HepG2 (cell line): ENCODE data around the gene TMTC3. TPM values are rescaled to one million over a fixed set of nuclear protein-coding genes. Genes with fewer than 3 reads are reported as not detected.

Experiments
- ATAC-seq: fragments of 200-7000 bp; cut with Tn5 transposase; 3 replicates; pipeline ENCODE4 v1.9.1; 2020; ENCODE audit warnings: mild to moderate bottlenecking, moderate library complexity
- BruUV-seq: library from RNA; stranded (reverse); fragments of 400-500 nt; replicated peaks from 2 replicates; lab custom pipeline; 2021; lab: Mats Ljungman, UMichigan
- CTCF ChIA-PET: fragments of 300-600 bp; formaldehyde crosslinking; extraction: SDS; loops from one replicate; lab custom pipeline; 2021; ENCODE audit warnings: low total read pairs, inconsistent platforms, low intra/inter-chr PET ratio; lab: Yijun Ruan, JAX
- POLR2A ChIA-PET: fragments of 350-600 bp; sonication (Branson Sonifier 250); formaldehyde crosslinking; loops from one replicate; lab custom pipeline; 2020; ENCODE audit warnings: antibody characterized with exemption, inconsistent platforms; lab: Yijun Ruan, JAX
- DNase-seq: peaks from one replicate; pipeline ENCODE4 v3.0.0-alpha.2; 2015; ENCODE audit warnings: low spot score
- FAIRE-seq: peaks from 3 replicates; lab custom pipeline; 2011; peaks lifted over from hg19 to GRCh38; lab: Jason Lieb, UNC
- H2AFZ ChIP-seq: one replicate; pipeline ENCODE4 v1.6.1; 2011; ENCODE audit warnings: low read length, inconsistent platforms
- H3K27ac ChIP-seq: fragments of 300-600 bp; 3 replicates; pipeline ENCODE4 v1.8.0; 2011; ENCODE audit warnings: mixed run types, mild to moderate bottlenecking, mixed read lengths, low read length, inconsistent platforms; ENCODE audit not compliant: insufficient read depth; ENCODE audit errors: extremely low read length
- H3K27me3 ChIP-seq, 2 experiments: fragments of 200-600 bp in 1 of 2; 2 replicates in 1 of 2; 3 replicates in 1 of 2; pipeline versions ENCODE4 v1.6.0 to v1.8.0; 2011; ENCODE audit warnings: low read length in 2 of 2, mild to moderate bottlenecking in 2 of 2, moderate library complexity in 2 of 2, inconsistent platforms in 1 of 2; ENCODE audit not compliant: insufficient read depth in 2 of 2, control insufficient read depth in 1 of 2
- H3K36me3 ChIP-seq, 2 experiments: fragments of 200-600 bp in 1 of 2; replicated peaks in 1 of 2; 2 replicates in 1 of 2; 3 replicates in 1 of 2; pipeline versions ENCODE4 v1.5.1 to v1.8.0; 2011; ENCODE audit warnings: low read length in 2 of 2, inconsistent platforms in 1 of 2; ENCODE audit not compliant: insufficient read depth in 2 of 2, control insufficient read depth in 1 of 2
- H3K4me1 ChIP-seq: 2 replicates; pipeline ENCODE4 v1.5.1; 2012; ENCODE audit warnings: low read length, inconsistent platforms; ENCODE audit not compliant: insufficient read depth
- H3K4me2 ChIP-seq: 2 replicates; pipeline ENCODE4 v1.6.0; 2011; ENCODE audit warnings: low read depth, low read length, inconsistent platforms
- H3K4me3 ChIP-seq, 3 experiments: fragments of 200-600 bp in 1 of 3; sonication (generic), shearing (Covaris generic) in 1 of 3; replicated peaks in 1 of 3; 2 replicates each; pipeline ENCODE4 v1.5.1; 2011 to 2016; ENCODE audit warnings: low read length in 3 of 3, inconsistent platforms in 2 of 3, low read depth in 2 of 3, mild to moderate bottlenecking in 2 of 3, control low read depth in 1 of 3, mixed read lengths in 1 of 3; ENCODE audit not compliant: insufficient read depth in 1 of 3
- H3K79me2 ChIP-seq: one replicate; pipeline ENCODE4 v1.6.1; 2011; ENCODE audit warnings: low read length, inconsistent platforms; ENCODE audit not compliant: insufficient read depth
- H3K9ac ChIP-seq: 2 replicates; pipeline ENCODE4 v1.6.0; 2011; ENCODE audit warnings: mild to moderate bottlenecking, low read depth, low read length, inconsistent platforms; ENCODE audit not compliant: insufficient read depth
- H3K9me3 ChIP-seq: 2 replicates; pipeline ENCODE4 v1.5.1; 2012; ENCODE audit warnings: mild to moderate bottlenecking, low read length
- H4K20me1 ChIP-seq: 2 replicates; pipeline ENCODE4 v1.6.0; 2011; ENCODE audit warnings: inconsistent platforms, mild to moderate bottlenecking, low read length, moderate library complexity; ENCODE audit not compliant: insufficient read depth
- GZF1 ChIP-seq: sonication (generic); formaldehyde crosslinking; IDR thresholded peaks from 2 replicates; pipeline ENCODE4 v1.5.1; 2020; ENCODE audit warnings: mild to moderate bottlenecking, missing genetic modification reagents
- HNRNPUL1 ChIP-seq: fragments of 200-400 bp; formaldehyde crosslinking; IDR thresholded peaks from 2 replicates; pipeline ENCODE4 v1.6.1; 2017; ENCODE audit warnings: low read depth, mild to moderate bottlenecking, low read length, moderate library complexity
- MAF1 ChIP-seq: sonication (generic); formaldehyde crosslinking; IDR thresholded peaks from 2 replicates; pipeline ENCODE4 v1.5.0; 2020; ENCODE audit warnings: missing genetic modification reagents, borderline replicate concordance
- NFYB ChIP-seq: sonication (generic); formaldehyde crosslinking; IDR thresholded peaks from 2 replicates; pipeline ENCODE4 v1.4.0; 2020; ENCODE audit warnings: missing genetic modification reagents
- NONO ChIP-seq, 2 experiments: fragments of 450-650 bp in 1 of 2; sonication (generic) in 1 of 2; formaldehyde crosslinking in 1 of 2; IDR thresholded peaks in 1 of 2; conservative IDR thresholded peaks in 1 of 2; 2 replicates each; pipeline versions ENCODE4 v1.6.1 to v1.8.0; 2017 to 2022; ENCODE audit warnings: mild to moderate bottlenecking in 1 of 2, missing genetic modification reagents in 1 of 2, moderate library complexity in 1 of 2
- PAX8 ChIP-seq: sonication (generic); formaldehyde crosslinking; IDR thresholded peaks from 2 replicates; pipeline ENCODE4 v1.8.0; 2022; ENCODE audit warnings: mild to moderate bottlenecking, missing genetic modification reagents, borderline replicate concordance
- RAD51 ChIP-seq: fragments of 450-650 bp; IDR thresholded peaks from 2 replicates; pipeline ENCODE4 v1.6.1; 2016; ENCODE audit warnings: borderline replicate concordance
- RNF2 ChIP-seq: fragments of 450-650 bp; conservative IDR thresholded peaks from 2 replicates; pipeline ENCODE4 v1.6.1; 2016; ENCODE audit warnings: low read depth
- SKI ChIP-seq: fragments of 450-650 bp; IDR thresholded peaks from one replicate; pipeline ENCODE4 v1.6.1; 2018; ENCODE audit warnings: mild to moderate bottlenecking; ENCODE audit not compliant: partially characterized antibody
- SUZ12 ChIP-seq: fragments of 150-350 bp; IDR thresholded peaks from 2 replicates; pipeline ENCODE4 v1.6.1; 2014; ENCODE audit warnings: low read depth, low read length
- ZFX ChIP-seq: sonication (generic); formaldehyde crosslinking; IDR thresholded peaks from 2 replicates; pipeline ENCODE4 v1.4.0; 2020; ENCODE audit warnings: mild to moderate bottlenecking, low read depth, missing genetic modification reagents, moderate library complexity
- ZNF317 ChIP-seq: sonication (generic); formaldehyde crosslinking; IDR thresholded peaks from 2 replicates; pipeline ENCODE4 v1.5.0; 2020; ENCODE audit warnings: mild to moderate bottlenecking, missing genetic modification reagents
- ZNF329 ChIP-seq: sonication (generic); formaldehyde crosslinking; IDR thresholded peaks from 2 replicates; pipeline ENCODE4 v1.9.0; 2021; ENCODE audit warnings: low read depth, mild to moderate bottlenecking, missing genetic modification reagents
- ZNF572 ChIP-seq: sonication (generic); formaldehyde crosslinking; IDR thresholded peaks from 2 replicates; pipeline ENCODE4 v1.5.1; 2020; ENCODE audit warnings: mild to moderate bottlenecking, missing genetic modification reagents
- in situ Hi-C: cut with HindIII; loops from 2 replicates; pipeline ENCODE4 v1.10.0; 2017; ENCODE audit warnings: low pct_unique_long_range_greater_than_20kb; ENCODE audit not compliant: extremely low pct_ligation_motif_present
- intact Hi-C: fragments of 100-400 bp; cut with micrococcal nuclease; formaldehyde crosslinking; loops from one replicate; pipeline ENCODE4 v1.10.0; 2022; ENCODE audit not compliant: unreplicated experiment
- polyA plus RNA-seq, 8 experiments: library from polyadenylated mRNA; depleted of rRNA in 3 of 8; stranded (reverse) in 7 of 8; unstranded in 1 of 8; fragments of >200 nt; fragmentation: Illumina TruSeq in 4 of 8; extraction: Trizol in 4 of 8; gene quantifications; 2 replicates each; pipeline versions ENCODE4 v1.2.1 to v1.2.3, GENCODE V29; 2011 to 2016; ENCODE audit warnings: low read depth in 4 of 8, missing spikeins in 1 of 8, mixed read lengths in 1 of 8; ENCODE audit not compliant: insufficient read depth in 1 of 8
- total RNA-seq, 5 experiments: library from RNA; depleted of rRNA; stranded (reverse); fragments of >200 nt; fragmentation: Illumina TruSeq; extraction: Trizol; gene quantifications; 2 replicates each; pipeline ENCODE4 v1.2.3, GENCODE V29; 2016; ENCODE audit warnings: low read depth in 1 of 5

TMTC3 gene
- total and polyA plus RNA-seq, 2 of the 13 experiments (the other 11 are each of a cell fraction or from before 2014, with no cell fraction given): 6.3 to 22.5 TPM

GRCh38 chr12:88185988-88186387 is 43.9 kb downstream of the TMTC3 start:
- CTCF ChIA-PET: no interaction called here
- no peaks in the 10 kb centered on the region for H3K36me3 ChIP-seq
- H3K9me3 ChIP-seq: no peaks in the 10 kb centered on the region
- H3K27me3 ChIP-seq: no peaks in the 10 kb centered on the region
- FAIRE-seq: no peak
- 0 out of 2 replicates have a peak, but pooled peaks cover 7% of the 10 kb centered on the region for H3K4me1 ChIP-seq
- POLR2A ChIA-PET: no interaction called here
- H3K4me3 ChIP-seq: no peak overlapping the region
- no peaks in the 10 kb centered on the region for H4K20me1 ChIP-seq
- H3K4me2 ChIP-seq: no peak overlapping the region
- in situ Hi-C loops (no loop called here), intact Hi-C loops (no loop called here)
- no peak for DNase-seq
- no TSS peak for BruUV-seq
- H3K27ac ChIP-seq: no peak overlapping the region
- ATAC-seq: no peak
- no peaks in the 10 kb centered on the region for H3K79me2 ChIP-seq
- TF ChIP-seq ZNF329 (no peak), GZF1 (CRISPR knock-in tag) (no peak), SKI (no peak), ZFX (no peak), PAX8 (CRISPR knock-in tag) (no peak), NFYB (no peak), ZNF572 (no peak), NONO (IDR thresholded peaks at IDR 0.05) (no peak), NONO (CRISPR knock-in tag; conservative IDR thresholded peaks at IDR 0.05) (no peak), MAF1 (CRISPR knock-in tag) (no peak), ZNF317 (CRISPR knock-in tag) (no peak), RAD51 (no peak), SUZ12 (no peak), RNF2 (no peak), HNRNPUL1 (no peak)
- H3K9ac ChIP-seq: no peak overlapping the region
- H2AFZ ChIP-seq: no peak overlapping the region
